Trophoblast cell (in vitro differentiated cells and primary cell): ENCODE data around the gene PHF21A.

Experiments
- DNase-seq, 2 donors: peaks; one replicate each; pipeline ENCODE4 v3.0.0-alpha.2; 2016
- H2AFZ ChIP-seq: 2 replicates; pipeline ENCODE4 v1.6.1; 2013; ENCODE audit warnings: low read length, moderate library complexity, mild to moderate bottlenecking; ENCODE audit not compliant: insufficient read depth, poor library complexity
- H2AK5ac ChIP-seq: 2 replicates; pipeline ENCODE4 v1.6.1; 2013; ENCODE audit warnings: mild to moderate bottlenecking, low read length
- H2BK120ac ChIP-seq: 2 replicates; pipeline ENCODE4 v1.6.1; 2013; ENCODE audit warnings: low read length, mild to moderate bottlenecking, moderate library complexity; ENCODE audit not compliant: insufficient read depth, poor library complexity
- H2BK12ac ChIP-seq: 2 replicates; pipeline ENCODE4 v1.6.1; 2013; ENCODE audit warnings: mild to moderate bottlenecking, low read length, moderate library complexity
- H2BK5ac ChIP-seq: 2 replicates; pipeline ENCODE4 v1.6.1; 2013; ENCODE audit warnings: low read length, low read depth, moderate library complexity, mild to moderate bottlenecking; ENCODE audit not compliant: poor library complexity
- H3K14ac ChIP-seq: 2 replicates; pipeline ENCODE4 v1.6.1; 2013; ENCODE audit warnings: mild to moderate bottlenecking, low read length
- H3K18ac ChIP-seq: 2 replicates; pipeline ENCODE4 v1.6.1; 2013; ENCODE audit warnings: mild to moderate bottlenecking, low read length
- H3K23ac ChIP-seq: 2 replicates; pipeline ENCODE4 v1.6.1; 2013; ENCODE audit warnings: low read length
- H3K27ac ChIP-seq: 2 replicates; pipeline ENCODE4 v1.5.1; 2013; ENCODE audit warnings: low read depth, mild to moderate bottlenecking, inconsistent platforms, low read length, moderate library complexity
- H3K27me3 ChIP-seq: 2 replicates; pipeline ENCODE4 v1.6.1; 2013; ENCODE audit warnings: inconsistent platforms, mild to moderate bottlenecking, low read length, moderate library complexity; ENCODE audit not compliant: insufficient read depth
- H3K36me3 ChIP-seq, 2 experiments: 1 replicate in 1 of 2; 2 replicates in 1 of 2; pipeline ENCODE4 v1.6.1; 2013; ENCODE audit warnings: low read length in 2 of 2, mild to moderate bottlenecking in 2 of 2, moderate library complexity in 1 of 2; ENCODE audit not compliant: insufficient read depth in 2 of 2, control insufficient read depth in 1 of 2
- H3K4ac ChIP-seq: 2 replicates; pipeline ENCODE4 v1.6.1; 2013; ENCODE audit warnings: low read depth, mild to moderate bottlenecking, low read length, moderate library complexity
- H3K4me1 ChIP-seq, 2 experiments: 1 replicate in 1 of 2; 2 replicates in 1 of 2; pipeline ENCODE4 v1.6.1; 2013; ENCODE audit warnings: low read length in 2 of 2, mild to moderate bottlenecking in 2 of 2, moderate library complexity in 1 of 2; ENCODE audit not compliant: insufficient read depth in 2 of 2, control insufficient read depth in 1 of 2
- H3K4me2 ChIP-seq: 2 replicates; pipeline ENCODE4 v1.6.1; 2013; ENCODE audit warnings: inconsistent platforms, mild to moderate bottlenecking, low read length, moderate library complexity
- H3K4me3 ChIP-seq: 2 replicates; pipeline ENCODE4 v1.5.1; 2013; ENCODE audit warnings: mild to moderate bottlenecking, low read depth, low read length, inconsistent platforms
- H3K79me1 ChIP-seq: one replicate; pipeline ENCODE4 v1.6.1; 2013; ENCODE audit warnings: low read length
- H3K79me2 ChIP-seq: 2 replicates; pipeline ENCODE4 v1.6.1; 2013; ENCODE audit warnings: low read length, mild to moderate bottlenecking; ENCODE audit not compliant: control insufficient read depth, insufficient read depth, poor library complexity
- H3K9ac ChIP-seq: 2 replicates; pipeline ENCODE4 v1.6.1; 2013; ENCODE audit warnings: mild to moderate bottlenecking, low read length
- H3K9me3 ChIP-seq: 2 replicates; pipeline ENCODE4 v1.6.1; 2013; ENCODE audit warnings: low read depth, mild to moderate bottlenecking, control low read depth, inconsistent platforms, low read length; ENCODE audit not compliant: insufficient read depth
- H4K12ac ChIP-seq: 2 replicates; pipeline ENCODE4 v1.6.1; 2013; ENCODE audit warnings: low read depth, mild to moderate bottlenecking, low read length, moderate library complexity
- H4K8ac ChIP-seq: 2 replicates; pipeline ENCODE4 v1.6.1; 2013; ENCODE audit warnings: low read depth, mild to moderate bottlenecking, low read length, moderate library complexity
- H4K91ac ChIP-seq: one replicate; pipeline ENCODE4 v1.6.1; 2013; ENCODE audit warnings: low read depth, mild to moderate bottlenecking, low read length, moderate library complexity
- WGBS: extraction: QIAGEN DNeasy Blood & Tissue Kit; methylation state at CpG from one replicate; pipeline ENCODE4 v1.1.7; 2013; ENCODE audit warnings: missing lambda C conversion rate; ENCODE audit not compliant: insufficient read length, insufficient coverage; ENCODE audit errors: extremely low coverage; 5-methylcytosine and 5-hydroxymethylcytosine counted together

The PHF21A gene

DNA sequence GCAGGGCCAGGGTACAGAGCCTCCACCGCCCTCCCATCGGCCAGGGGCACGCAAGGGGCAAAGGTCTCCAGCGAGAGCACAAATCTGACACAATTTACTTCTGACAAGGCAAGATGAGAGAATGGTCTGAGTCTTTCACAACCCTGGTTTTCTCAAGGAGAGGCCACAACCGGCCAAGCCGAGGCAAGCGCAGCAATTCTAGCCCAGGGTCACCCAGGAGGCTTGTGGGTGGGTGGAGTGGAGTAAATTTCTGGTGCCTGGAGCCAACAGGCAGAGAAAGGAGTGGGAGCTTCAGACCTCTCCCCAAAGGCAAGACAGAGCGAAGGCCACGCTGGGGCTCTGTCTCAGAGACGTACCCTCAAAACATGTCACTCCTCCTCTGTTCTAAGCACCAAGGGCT, 189.5 kb downstream of the PHF21A start:
- Histone ChIP-seq H3K9ac (no peak overlapping the region), H3K4me2 (no peak overlapping the region), H3K79me1 (peaks cover 5% of the 10 kb centered on the region), H4K91ac (no peak overlapping the region), H2AK5ac (no peak overlapping the region), H2BK120ac (no peak overlapping the region), H2BK12ac (no peak overlapping the region), H4K8ac (no peak overlapping the region), H3K27me3 (no peaks in the 10 kb centered on the region), H2BK5ac (no peak overlapping the region), H3K36me3 (peaks cover 20 to 24% of the 10 kb centered on the region in 2 experiments), H3K4me1 (peaks cover 19 to 25% of the 10 kb centered on the region in 2 experiments), H3K4ac (no peak overlapping the region), H4K12ac (no peak overlapping the region), H3K4me3 (no peak overlapping the region), H3K14ac (no peak overlapping the region), H2AFZ (no peak overlapping the region), H3K79me2 (no peaks in the 10 kb centered on the region), H3K23ac (no peak overlapping the region), H3K27ac (no peak overlapping the region), H3K18ac (no peak overlapping the region), H3K9me3 (no peaks in the 10 kb centered on the region)
- DNase-seq = no peak
- no CpG with 5 or more reads among the region's 10 CpGs for WGBS

DNA sequence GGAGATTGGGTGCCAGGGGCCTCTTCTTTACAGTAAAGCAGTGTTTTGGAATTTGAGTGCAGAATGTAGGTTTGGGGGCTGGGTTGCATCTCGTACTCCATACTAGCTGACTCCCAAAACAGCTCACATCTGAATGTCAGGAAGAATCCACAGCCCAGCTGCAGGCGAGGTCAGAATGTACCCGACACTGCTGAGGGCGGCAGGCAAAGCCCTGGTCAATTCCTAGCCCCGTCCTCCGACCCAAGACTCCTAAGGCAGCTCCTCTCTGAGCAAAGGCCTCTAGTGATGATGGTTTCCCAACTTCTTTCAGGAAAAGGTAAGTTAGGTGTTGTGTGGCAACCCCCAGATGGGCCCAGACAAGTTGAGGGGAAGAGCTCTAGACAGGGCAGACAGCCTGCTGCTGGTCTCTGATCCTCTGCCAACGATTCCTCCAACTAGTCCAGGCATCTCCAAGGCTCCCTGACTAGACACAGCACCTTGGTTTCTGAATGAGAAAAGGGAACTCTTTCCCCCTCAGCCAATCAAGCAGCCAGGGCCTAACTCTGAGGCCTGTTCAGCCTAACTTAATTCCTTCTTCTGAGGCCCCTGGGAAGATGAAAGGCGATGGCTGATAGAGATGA, 190.2 kb downstream of the PHF21A start:
- peaks cover 19 to 29% of the 10 kb centered on the region in 2 experiments for H3K4me1 ChIP-seq
- no peak overlapping the region for H2BK5ac ChIP-seq
- no peaks in the 10 kb centered on the region for H3K79me2 ChIP-seq
- H3K18ac ChIP-seq = no peak overlapping the region
- no peak overlapping the region for H2BK120ac ChIP-seq
- no peak overlapping the region for H3K4me2 ChIP-seq
- no CpG with 5 or more reads among the region's 8 CpGs for WGBS
- no peak overlapping the region for H3K4me3 ChIP-seq
- no peak overlapping the region for H3K23ac ChIP-seq
- no peak overlapping the region for H2AFZ ChIP-seq
- no peak overlapping the region for H3K4ac ChIP-seq
- H4K8ac ChIP-seq = no peak overlapping the region
- H3K14ac ChIP-seq = no peak overlapping the region
- H3K27me3 ChIP-seq = no peaks in the 10 kb centered on the region
- DNase-seq = no peak
- H3K27ac ChIP-seq = no peak overlapping the region
- no peak overlapping the region for H2AK5ac ChIP-seq
- H3K79me1 ChIP-seq = peaks cover 5% of the 10 kb centered on the region
- H3K9ac ChIP-seq = no peak overlapping the region
- H2BK12ac ChIP-seq = no peak overlapping the region
- H4K91ac ChIP-seq = no peak overlapping the region
- no peaks in the 10 kb centered on the region for H3K9me3 ChIP-seq
- no peak overlapping the region for H4K12ac ChIP-seq
- peaks cover 18 to 22% of the 10 kb centered on the region in 2 experiments for H3K36me3 ChIP-seq

- Histone ChIP-seq H3K79me1 (peaks cover 5% of the 10 kb centered on the region), H3K4ac (no peak overlapping the region), H4K12ac (no peak overlapping the region), H2AFZ (no peak overlapping the region), H3K36me3 (peaks cover 17 to 20% of the 10 kb centered on the region in 2 experiments), H2BK5ac (no peak overlapping the region), H2BK120ac (no peak overlapping the region), H3K4me1 (peaks cover 18 to 27% of the 10 kb centered on the region in 2 experiments), H3K9me3 (no peaks in the 10 kb centered on the region), H3K79me2 (no peaks in the 10 kb centered on the region), H4K8ac (no peak overlapping the region), H4K91ac (no peak overlapping the region), H3K18ac (no peak overlapping the region), H3K9ac (no peak overlapping the region), H3K23ac (no peak overlapping the region), H3K4me2 (no peak overlapping the region), H2AK5ac (no peak overlapping the region), H3K27ac (no peak overlapping the region), H3K4me3 (no peak overlapping the region), H3K27me3 (no peaks in the 10 kb centered on the region), H3K14ac (no peak overlapping the region), H2BK12ac (no peak overlapping the region)
- DNase-seq = peak in 1 of 2 donors; percentile 17
- no CpG with 5 or more reads among the region's 14 CpGs for WGBS
These were observed 191.0 kb downstream of the PHF21A start for GRCh38 chr11:45930031-45930794.

DNA sequence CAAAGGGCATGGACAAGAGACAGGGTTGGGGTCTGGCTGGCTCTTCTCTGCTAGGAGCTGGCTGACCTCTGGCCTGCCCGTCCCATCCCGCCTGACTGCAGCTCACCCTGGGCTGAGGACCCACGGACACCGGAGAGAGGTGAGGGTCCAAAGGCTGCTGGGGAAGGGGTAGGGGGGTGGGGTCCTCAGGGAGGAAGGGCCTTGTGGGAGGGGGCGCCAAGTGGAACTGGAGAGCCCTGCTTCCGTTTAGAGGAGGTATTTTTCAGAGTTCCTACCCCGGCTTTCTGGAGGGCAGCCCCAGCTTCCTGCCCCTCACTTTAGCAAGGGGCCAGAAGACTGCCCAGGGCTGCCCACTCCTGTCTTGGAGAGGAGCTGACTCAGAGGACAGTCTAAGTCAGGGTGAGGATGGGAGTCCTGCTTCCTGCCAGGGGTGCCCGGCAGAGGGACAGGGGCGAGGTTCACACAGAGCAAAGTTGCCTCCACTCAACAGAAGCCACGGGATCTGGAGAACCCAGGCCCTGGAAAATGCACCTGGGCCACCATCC, 191.7 kb downstream of the PHF21A start:
- H3K36me3 ChIP-seq = peaks cover 14% of the 10 kb centered on the region in 2 experiments
- no peak overlapping the region for H3K27ac ChIP-seq
- WGBS = no CpG with 5 or more reads among the region's 10 CpGs
- H2BK5ac ChIP-seq = no peak overlapping the region
- no peak overlapping the region for H3K18ac ChIP-seq
- no peaks in the 10 kb centered on the region for H3K79me2 ChIP-seq
- H3K9ac ChIP-seq = no peak overlapping the region
- no peak overlapping the region for H4K8ac ChIP-seq
- DNase-seq = no peak
- H3K14ac ChIP-seq = no peak overlapping the region
- H3K4ac ChIP-seq = no peak overlapping the region
- no peak overlapping the region for H4K91ac ChIP-seq
- no peak overlapping the region for H3K23ac ChIP-seq
- no peaks in the 10 kb centered on the region for H3K9me3 ChIP-seq
- H2BK120ac ChIP-seq = no peak overlapping the region
- H2BK12ac ChIP-seq = no peak overlapping the region
- H3K79me1 ChIP-seq = peaks cover 5% of the 10 kb centered on the region
- H3K4me2 ChIP-seq = no peak overlapping the region
- no peak overlapping the region for H3K4me3 ChIP-seq
- peaks cover 12 to 21% of the 10 kb centered on the region in 2 experiments for H3K4me1 ChIP-seq
- no peak overlapping the region for H2AFZ ChIP-seq
- H2AK5ac ChIP-seq = no peak overlapping the region
- no peak overlapping the region for H4K12ac ChIP-seq
- H3K27me3 ChIP-seq = no peaks in the 10 kb centered on the region
